Right lobe of liver (tissue), 4 donors: ENCODE measurements around the gene GPC6.

Source experiments
- POLR2A ChIP-seq: fragments of 450-650 bp; IDR thresholded peaks from one replicate; pipeline ENCODE4 v1.6.1; 2017; ENCODE audit warnings: antibody characterized with exemption, mild to moderate bottlenecking
- TF ChIP-seq, protein P1 (sequence below), 4 donors: fragments of 200-600 bp in 3 of 4; fragments of 450-650 bp in 1 of 4; IDR thresholded peaks; one replicate each; pipeline versions ENCODE4 v1.5.1 to v1.8.0; 2016 to 2022; ENCODE audit warnings: antibody characterized with exemption in 4 of 4, mild to moderate bottlenecking in 2 of 4
- donor health status: DM: no; HTN: no; CAD: no.
- donor health status: DM: no; HTN: no; CAD: no.
- donor health status: DM: no; HTN: yes; CAD: no.

DNA sequence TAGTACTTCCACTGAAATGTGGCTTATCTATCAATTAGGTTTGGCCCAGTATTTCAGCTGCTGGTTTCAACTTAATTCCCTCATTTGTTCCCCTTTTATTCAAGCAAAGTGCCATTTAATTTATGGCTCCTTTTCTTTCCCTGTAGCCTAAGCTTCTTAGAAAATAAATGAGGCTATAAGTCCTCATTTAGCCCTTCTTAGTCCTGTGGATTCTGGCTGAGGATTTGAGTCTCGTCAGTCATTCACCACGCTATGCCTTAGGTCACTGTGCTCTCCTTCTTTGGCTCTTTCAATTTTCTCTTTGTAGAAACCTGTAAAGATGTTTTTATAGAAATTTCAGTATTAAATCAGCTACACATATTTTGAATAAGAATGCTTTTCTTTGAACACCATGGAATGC is 579.1 kb downstream of the GPC6 start:
- TF ChIP-seq, protein P1, sequence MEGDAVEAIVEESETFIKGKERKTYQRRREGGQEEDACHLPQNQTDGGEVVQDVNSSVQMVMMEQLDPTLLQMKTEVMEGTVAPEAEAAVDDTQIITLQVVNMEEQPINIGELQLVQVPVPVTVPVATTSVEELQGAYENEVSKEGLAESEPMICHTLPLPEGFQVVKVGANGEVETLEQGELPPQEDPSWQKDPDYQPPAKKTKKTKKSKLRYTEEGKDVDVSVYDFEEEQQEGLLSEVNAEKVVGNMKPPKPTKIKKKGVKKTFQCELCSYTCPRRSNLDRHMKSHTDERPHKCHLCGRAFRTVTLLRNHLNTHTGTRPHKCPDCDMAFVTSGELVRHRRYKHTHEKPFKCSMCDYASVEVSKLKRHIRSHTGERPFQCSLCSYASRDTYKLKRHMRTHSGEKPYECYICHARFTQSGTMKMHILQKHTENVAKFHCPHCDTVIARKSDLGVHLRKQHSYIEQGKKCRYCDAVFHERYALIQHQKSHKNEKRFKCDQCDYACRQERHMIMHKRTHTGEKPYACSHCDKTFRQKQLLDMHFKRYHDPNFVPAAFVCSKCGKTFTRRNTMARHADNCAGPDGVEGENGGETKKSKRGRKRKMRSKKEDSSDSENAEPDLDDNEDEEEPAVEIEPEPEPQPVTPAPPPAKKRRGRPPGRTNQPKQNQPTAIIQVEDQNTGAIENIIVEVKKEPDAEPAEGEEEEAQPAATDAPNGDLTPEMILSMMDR (IDR thresholded peaks at IDR 0.05), result no peak
- TF ChIP-seq POLR2A, result no peak
